HT-29 (cell line): ENCODE results near the gene CDK5. TPM values are rescaled to one million over a fixed set of nuclear protein-coding genes. Genes with fewer than 3 reads are reported as not detected.

Experiments
- DNase-seq: peaks from one replicate; pipeline ENCODE4 v3.0.0-alpha.2; 2015; ENCODE audit warnings: low spot score
- total RNA-seq: library from RNA; depleted of rRNA; stranded (reverse); fragments of >200 nt; shearing (Covaris generic); gene quantifications from 2 replicates; pipeline ENCODE4 v1.2.3, GENCODE V29; 2014; rRNA removed

Gene CDK5
- 43.6 and 62.6 TPM in 2 replicates for total RNA-seq

- no peak for DNase-seq
Measured at GRCh38 chr7:151057506-151057988, at the start of gene CDK5. Gene CDK5 (minus strand): TSS chr7:151057897. CDS start chr7:151057848, 49 bp downstream.

- no peak for DNase-seq
Measured at GRCh38 chr7:151104411-151105235, 46.9 kb upstream of the CDK5 start.

GRCh38 chr7:151103973-151104372, 46.3 kb upstream of the CDK5 start:
- DNase-seq, result no peak

GRCh38 chr7:151102991-151103390, 45.3 kb upstream of the CDK5 start:
- DNase-seq, result no peak

GRCh38 chr7:151101621-151102396, 44.1 kb upstream of the CDK5 start:
- no peak for DNase-seq

- no peak for DNase-seq
Measured at GRCh38 chr7:151100921-151101320, 43.2 kb upstream of the CDK5 start.

GRCh38 chr7:151099486-151100211, 42.0 kb upstream of the CDK5 start:
- DNase-seq, result no peak

GRCh38 chr7:151095828-151096475, 38.3 kb upstream of the CDK5 start:
- no peak for DNase-seq

- DNase-seq, result no peak
Measured at GRCh38 chr7:151095123-151095797, 37.6 kb upstream of the CDK5 start.

GRCh38 chr7:151094675-151095074, 37.0 kb upstream of the CDK5 start:
- DNase-seq, result no peak

GRCh38 chr7:151093748-151094147, 36.1 kb upstream of the CDK5 start:
- no peak for DNase-seq

GRCh38 chr7:151091988-151092387, 34.3 kb upstream of the CDK5 start:
- no peak for DNase-seq

- DNase-seq, result peak; percentile 75
Measured at GRCh38 chr7:151091431-151091830, 33.7 kb upstream of the CDK5 start.

GRCh38 chr7:151091003-151091402, 33.3 kb upstream of the CDK5 start:
- no peak for DNase-seq

GRCh38 chr7:151089893-151090730, 32.4 kb upstream of the CDK5 start:
- DNase-seq, result no peak

GRCh38 chr7:151088856-151089699, 31.4 kb upstream of the CDK5 start:
- peak; percentile 69 for DNase-seq

- DNase-seq, result peak; percentile 63
Measured at GRCh38 chr7:151088019-151088855, 30.5 kb upstream of the CDK5 start.
